Lower lobe of right lung (tissue), 2 donors: ENCODE results near the gene TRPV6. TPM values are rescaled to one million over a fixed set of nuclear protein-coding genes. Genes with fewer than 3 reads are reported as not detected.
A peak's percentile ranks its signal among the peaks of the same experiment; 100 is the strongest.

Experiments
- ATAC-seq, 2 donors: fragments of 200-7000 bp; cut with Tn5 transposase; one replicate each; pipeline ENCODE4 v1.9.1; 2020 to 2022; ENCODE audit warnings: mild to moderate bottlenecking in 2 of 2, moderate library complexity in 2 of 2
- DNase-seq: peaks from one replicate; pipeline ENCODE4 v3.0.0-alpha.2; 2020
- H3K27ac ChIP-seq: fragments of 200-600 bp; one replicate; pipeline ENCODE4 v1.8.0; 2022
- H3K27me3 ChIP-seq: fragments of 200-600 bp; one replicate; pipeline ENCODE4 v1.8.0; 2022; ENCODE audit warnings: low read depth
- H3K36me3 ChIP-seq: fragments of 200-600 bp; one replicate; pipeline ENCODE4 v1.8.0; 2022; ENCODE audit warnings: mild to moderate bottlenecking
- H3K4me1 ChIP-seq: fragments of 200-600 bp; one replicate; pipeline ENCODE4 v1.8.0; 2022
- H3K4me3 ChIP-seq: fragments of 200-600 bp; one replicate; pipeline ENCODE4 v1.8.0; 2022; ENCODE audit warnings: mild to moderate bottlenecking
- H3K9me3 ChIP-seq: fragments of 200-600 bp; one replicate; pipeline ENCODE4 v1.8.0; 2022
- intact Hi-C: fragments of 100-400 bp; cut with DNase I; formaldehyde crosslinking; loops from one replicate; pipeline ENCODE4 v1.11.0; 2022
- total RNA-seq: library from RNA; stranded (reverse); fragmentation: NEBNext Ultra II Directional; extraction: Animal tissue kit (Norgen Biotek cat#: 25700); gene quantifications from one replicate; pipeline ENCODE4 v1.2.1, GENCODE V29; 2021
- TF ChIP-seq, protein P1 (sequence below): fragments of 200-600 bp; IDR thresholded peaks from one replicate; pipeline ENCODE4 v1.8.0; 2022; ENCODE audit warnings: antibody characterized with exemption, mild to moderate bottlenecking
- donor health status: DM: no; HTN: yes; CAD: no; lungs with severe emphysema.

Gene TRPV6
- total RNA-seq, 1 donor from 2014 or later, result 0.21 TPM

DNA sequence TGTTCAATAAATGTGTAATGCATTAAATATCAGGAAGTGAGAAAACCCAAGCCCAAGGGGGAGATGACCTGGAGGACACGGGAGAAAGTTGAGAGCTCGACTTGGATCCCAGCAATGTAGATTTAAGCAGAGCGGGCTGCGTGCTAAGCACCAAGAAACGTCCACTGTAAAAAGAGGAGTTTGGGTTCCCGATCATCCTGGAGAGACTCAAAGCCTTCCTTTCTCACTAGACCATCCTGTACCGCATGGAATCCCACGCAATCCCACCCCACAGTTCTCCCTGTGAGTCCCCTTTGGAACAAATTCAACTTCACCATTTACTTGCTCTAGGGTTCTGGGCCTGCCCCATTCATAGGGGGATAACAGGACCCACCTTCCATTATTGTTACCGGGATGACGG lies 2.4 kb downstream of the TRPV6 start:
- H3K27ac ChIP-seq, result no peak overlapping the region
- TF ChIP-seq, protein P1, sequence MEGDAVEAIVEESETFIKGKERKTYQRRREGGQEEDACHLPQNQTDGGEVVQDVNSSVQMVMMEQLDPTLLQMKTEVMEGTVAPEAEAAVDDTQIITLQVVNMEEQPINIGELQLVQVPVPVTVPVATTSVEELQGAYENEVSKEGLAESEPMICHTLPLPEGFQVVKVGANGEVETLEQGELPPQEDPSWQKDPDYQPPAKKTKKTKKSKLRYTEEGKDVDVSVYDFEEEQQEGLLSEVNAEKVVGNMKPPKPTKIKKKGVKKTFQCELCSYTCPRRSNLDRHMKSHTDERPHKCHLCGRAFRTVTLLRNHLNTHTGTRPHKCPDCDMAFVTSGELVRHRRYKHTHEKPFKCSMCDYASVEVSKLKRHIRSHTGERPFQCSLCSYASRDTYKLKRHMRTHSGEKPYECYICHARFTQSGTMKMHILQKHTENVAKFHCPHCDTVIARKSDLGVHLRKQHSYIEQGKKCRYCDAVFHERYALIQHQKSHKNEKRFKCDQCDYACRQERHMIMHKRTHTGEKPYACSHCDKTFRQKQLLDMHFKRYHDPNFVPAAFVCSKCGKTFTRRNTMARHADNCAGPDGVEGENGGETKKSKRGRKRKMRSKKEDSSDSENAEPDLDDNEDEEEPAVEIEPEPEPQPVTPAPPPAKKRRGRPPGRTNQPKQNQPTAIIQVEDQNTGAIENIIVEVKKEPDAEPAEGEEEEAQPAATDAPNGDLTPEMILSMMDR, result no peak
- DNase-seq (no peak), ATAC-seq (no peak)
- H3K27me3 ChIP-seq, result peaks cover 12% of the 10 kb centered on the region
- H3K4me1 ChIP-seq, result no peaks in the 10 kb centered on the region
- H3K4me3 ChIP-seq, result no peak overlapping the region
- H3K9me3 ChIP-seq, result no peaks in the 10 kb centered on the region
- no peaks in the 10 kb centered on the region for H3K36me3 ChIP-seq
- intact Hi-C loops, result no loop called here

DNA sequence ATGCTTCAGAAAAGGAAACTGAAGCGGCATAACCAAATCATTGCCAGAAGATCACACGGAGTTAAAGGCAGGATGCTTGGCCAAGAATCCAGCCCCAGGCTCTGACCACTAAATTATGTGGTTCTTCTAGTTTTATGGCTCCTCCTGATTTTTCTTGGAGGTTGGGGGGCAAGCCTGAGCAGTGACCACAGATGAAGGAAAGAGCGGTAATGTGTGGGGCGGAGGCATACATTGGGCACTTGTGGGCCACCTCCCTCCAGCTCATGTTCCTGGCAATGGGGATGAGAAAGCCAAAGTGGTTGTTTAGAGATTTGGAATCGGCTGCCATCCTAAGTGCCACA lies 3.2 kb downstream of the TRPV6 start:
- no peak for DNase-seq
- Histone ChIP-seq H3K27me3 (peaks cover 12% of the 10 kb centered on the region), H3K9me3 (no peaks in the 10 kb centered on the region), H3K27ac (no peak overlapping the region), H3K36me3 (no peaks in the 10 kb centered on the region), H3K4me3 (no peak overlapping the region), H3K4me1 (no peaks in the 10 kb centered on the region)
- TF ChIP-seq, protein P1, result no peak
- intact Hi-C loops, result no loop called here
- ATAC-seq, result no peak

DNA sequence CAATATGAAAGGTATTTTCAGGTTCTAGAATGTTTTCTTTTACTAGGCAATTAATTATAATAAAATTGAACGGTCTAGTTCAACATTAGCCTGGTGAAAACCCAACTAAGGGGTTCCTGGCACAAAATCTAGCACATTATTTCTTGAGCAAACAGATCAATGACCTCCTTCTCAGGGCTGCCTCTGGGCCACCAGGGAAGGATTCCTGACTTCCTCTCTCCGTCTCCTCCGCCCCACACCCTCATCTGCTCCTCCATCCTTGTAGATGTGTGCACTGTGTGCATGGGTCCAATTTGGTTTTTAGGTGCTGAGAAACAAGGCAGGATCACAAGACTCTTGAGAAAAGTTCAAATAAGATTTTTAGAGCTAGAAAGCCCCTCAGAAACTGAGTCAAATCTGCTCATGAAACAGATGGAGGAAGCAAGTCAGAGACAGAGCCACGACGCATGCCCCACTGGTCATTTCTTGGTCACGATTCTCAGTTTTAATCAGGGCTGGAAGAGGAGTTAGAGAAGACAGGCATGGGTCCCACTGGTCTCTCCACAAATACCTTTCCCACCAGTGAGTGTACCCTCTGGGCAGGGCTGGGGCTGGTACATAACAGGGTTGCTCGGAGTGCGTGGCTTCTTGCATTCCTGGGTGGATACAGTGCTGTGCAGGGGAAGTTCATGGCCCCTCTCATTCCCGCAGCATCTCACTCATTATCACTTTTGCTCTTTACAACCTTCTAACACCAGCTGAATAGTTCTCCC lies 3.8 kb downstream of the TRPV6 start:
- Histone ChIP-seq H3K27me3 (peaks cover 12% of the 10 kb centered on the region), H3K27ac (no peak overlapping the region), H3K36me3 (no peaks in the 10 kb centered on the region), H3K4me3 (no peak overlapping the region), H3K4me1 (no peaks in the 10 kb centered on the region), H3K9me3 (no peaks in the 10 kb centered on the region)
- ATAC-seq, result no peak
- TF ChIP-seq, protein P1, result no peak
- DNase-seq, result no peak
- intact Hi-C loops, result no loop called here

DNA sequence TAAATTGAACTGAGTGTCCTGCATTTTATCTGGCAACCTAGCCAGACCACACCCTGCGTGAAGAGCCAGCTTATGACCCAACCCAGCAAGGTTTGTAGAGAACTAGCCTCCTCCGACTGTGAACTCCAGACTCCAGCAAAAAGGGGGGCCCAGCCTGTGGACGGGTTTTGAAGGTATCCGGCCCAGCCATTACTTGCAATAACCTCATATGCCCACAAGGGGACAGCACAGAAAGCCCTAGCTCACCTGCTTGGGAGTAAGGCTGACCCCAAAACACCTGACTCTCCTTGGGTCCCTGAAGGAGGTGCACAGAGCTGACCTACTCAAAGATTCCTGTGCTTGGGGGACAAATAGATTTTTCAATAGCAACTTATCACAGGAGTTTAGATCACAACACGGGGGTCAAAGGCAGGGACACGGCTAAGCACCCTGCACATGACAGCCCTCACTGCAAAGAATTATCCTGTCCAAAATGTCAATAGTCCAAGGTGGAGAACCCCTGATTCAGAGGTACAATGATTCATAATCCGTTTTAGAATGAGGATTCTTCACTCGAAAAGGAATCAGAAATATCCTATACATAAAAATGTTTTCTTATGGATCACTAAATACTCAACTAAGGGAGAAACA lies 4.6 kb downstream of the TRPV6 start:
- Histone ChIP-seq H3K27me3 (peaks cover 12% of the 10 kb centered on the region), H3K4me1 (no peaks in the 10 kb centered on the region), H3K4me3 (no peak overlapping the region), H3K9me3 (no peaks in the 10 kb centered on the region), H3K27ac (no peak overlapping the region), H3K36me3 (no peaks in the 10 kb centered on the region)
- TF ChIP-seq, protein P1, result peak; percentile 78
- ATAC-seq, result peak; percentile 40 to 43
- DNase-seq, result no peak
- intact Hi-C loops, result no loop called here

DNA sequence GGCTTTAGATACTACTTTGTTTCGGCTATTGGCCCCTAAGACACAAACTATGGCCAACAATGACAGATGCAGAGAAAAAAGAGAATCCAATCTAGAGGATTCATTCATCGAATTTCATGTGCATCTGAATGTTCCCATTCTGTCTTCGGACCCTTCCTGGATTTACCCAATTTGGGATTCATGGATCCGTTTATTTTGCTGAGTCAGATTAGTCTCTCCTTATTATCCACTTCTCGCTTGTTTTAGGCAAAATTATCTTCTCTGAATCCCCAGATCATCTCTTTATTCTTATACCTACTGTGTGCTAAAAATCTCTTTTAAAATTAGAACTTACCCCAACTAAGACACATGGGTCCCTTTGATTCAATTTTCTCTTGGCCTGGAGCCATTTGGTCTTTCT lies 6.5 kb downstream of the TRPV6 start:
- no peaks in the 10 kb centered on the region for H3K36me3 ChIP-seq
- no peaks in the 10 kb centered on the region for H3K9me3 ChIP-seq
- TF ChIP-seq, protein P1, result no peak
- ATAC-seq (no peak), DNase-seq (no peak)
- peaks cover 11% of the 10 kb centered on the region for H3K27me3 ChIP-seq
- no peak overlapping the region for H3K27ac ChIP-seq
- intact Hi-C loops, result no loop called here
- H3K4me3 ChIP-seq, result no peak overlapping the region
- no peaks in the 10 kb centered on the region for H3K4me1 ChIP-seq
